Kidney capillary endothelial cell (primary cell): ENCODE results near the gene ARL6IP4.

Experiments
- DNase-seq: peaks from one replicate; pipeline ENCODE4 v3.0.0-alpha.2; 2018; ENCODE audit warnings: low spot score

The ARL6IP4 gene

DNA sequence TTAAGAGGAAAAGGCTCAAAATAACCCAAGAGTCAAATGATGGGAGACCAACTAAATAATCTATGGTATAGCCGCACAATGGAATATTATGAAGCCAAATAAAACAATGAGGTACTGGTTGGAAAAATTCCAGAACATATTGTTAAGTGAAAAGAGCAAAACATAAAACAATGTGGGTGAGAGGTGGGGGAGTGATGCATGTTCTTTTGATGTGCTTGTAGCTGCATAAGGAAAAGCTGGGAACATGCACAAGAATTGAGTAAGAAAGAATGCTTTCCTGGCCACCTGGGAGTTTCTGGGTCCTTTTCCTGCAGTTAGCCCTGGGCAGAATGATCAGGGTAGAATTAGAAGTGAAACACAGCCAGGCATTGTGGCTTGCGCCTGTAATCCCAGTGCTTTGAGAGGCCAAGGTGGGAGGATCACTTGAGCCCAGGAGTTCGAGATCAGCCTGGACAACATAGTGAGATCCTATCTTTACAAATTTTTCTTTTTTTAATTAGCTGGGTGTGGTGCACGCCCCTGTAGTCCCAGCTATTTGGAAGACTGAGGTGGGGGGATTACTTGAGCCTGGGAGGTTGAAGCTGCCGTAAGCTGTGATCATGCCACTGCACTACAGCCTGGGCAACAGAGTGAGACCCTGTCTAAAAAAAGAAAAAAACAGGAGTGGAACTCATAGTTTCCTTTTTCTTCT, 22.1 kb upstream of the ARL6IP4 start:
- no peak for DNase-seq

DNA sequence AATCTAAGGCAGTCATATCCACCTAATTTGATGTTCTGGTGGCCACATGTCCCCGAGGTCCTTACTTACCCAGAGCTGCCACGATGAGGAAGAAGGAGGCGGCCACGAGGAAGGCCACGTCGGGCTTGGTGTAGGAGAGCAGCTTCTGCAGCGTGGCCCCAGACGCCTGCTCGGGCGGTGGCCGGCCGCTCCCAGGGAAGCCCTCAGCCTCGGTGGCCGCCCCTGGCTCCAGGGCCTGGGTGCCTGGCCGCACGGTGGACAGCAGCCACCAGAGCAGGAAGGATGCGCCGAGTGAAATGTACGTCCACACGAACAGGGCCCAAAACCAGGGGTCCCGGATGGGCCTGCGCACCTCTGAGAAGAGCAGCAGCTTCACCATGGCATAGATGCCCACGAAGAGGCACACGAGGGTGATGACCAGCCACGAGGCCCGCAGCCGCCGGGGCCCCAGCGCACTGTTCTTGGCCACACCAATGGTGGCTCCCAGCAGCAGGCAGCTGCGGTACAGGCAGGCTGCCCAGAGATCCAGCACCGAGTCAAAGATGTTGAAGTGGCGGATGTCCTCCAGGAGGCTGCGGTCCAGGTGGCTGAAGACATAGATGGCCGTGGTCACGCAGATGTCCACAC, 20.8 kb upstream of the ARL6IP4 start:
- DNase-seq = no peak

DNA sequence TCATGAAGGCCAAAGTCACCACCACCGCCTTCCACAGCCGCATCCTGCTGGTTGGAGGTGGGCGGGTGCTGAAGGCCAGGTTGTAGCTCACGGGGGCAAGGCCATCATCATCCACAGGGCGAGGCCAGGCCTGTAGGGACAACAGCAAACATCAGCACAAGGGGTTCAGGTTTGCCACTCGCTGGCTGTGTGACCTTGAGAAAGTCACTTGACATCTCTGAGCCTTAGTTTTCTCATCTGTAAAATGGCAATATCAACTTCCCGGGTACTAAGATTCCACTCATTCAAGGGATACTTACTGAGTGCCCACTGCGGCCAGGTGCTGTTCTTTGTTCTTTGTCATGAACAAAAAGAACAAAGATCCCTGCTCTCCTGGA, 20.3 kb upstream of the ARL6IP4 start:
- DNase-seq = no peak

DNA sequence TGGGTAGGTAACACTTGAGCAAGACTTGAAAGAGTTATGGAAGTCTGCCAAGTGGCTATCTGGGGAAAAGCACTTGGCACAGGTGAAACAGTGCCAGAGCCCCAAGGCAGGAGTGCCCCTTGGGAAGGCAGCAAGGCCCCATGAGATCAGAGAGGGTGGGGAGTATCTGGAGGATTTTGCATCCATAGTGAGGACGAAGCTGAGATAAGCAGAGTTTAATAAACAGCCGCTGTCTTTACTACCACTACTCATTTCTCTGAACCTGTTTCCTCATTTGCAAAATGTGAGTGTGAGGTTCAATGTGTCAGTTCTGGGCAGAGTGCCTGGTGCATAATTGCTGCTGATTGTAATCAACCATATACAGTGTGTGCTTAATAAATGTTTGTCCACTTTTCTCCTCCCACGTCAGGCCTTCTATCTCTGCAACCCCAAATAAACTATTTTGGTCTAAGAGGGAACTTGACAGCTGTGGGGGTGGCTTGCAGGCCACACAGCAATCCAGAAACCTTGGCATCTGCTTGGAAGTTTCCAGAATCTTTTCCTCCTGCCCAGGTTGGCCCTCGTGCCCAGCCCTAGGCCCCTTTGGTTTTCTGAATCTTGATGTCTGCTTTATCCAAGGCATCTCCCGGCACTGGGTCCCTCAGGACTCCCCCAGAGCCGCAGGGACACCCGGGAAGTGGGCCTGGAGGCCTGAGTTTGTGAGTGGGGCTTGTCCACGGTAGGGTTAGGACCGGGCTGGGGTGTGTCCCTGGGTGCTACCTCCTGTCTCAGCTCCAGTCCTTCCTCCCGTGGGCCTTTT, 18.8 kb upstream of the ARL6IP4 start:
- DNase-seq = no peak

DNA sequence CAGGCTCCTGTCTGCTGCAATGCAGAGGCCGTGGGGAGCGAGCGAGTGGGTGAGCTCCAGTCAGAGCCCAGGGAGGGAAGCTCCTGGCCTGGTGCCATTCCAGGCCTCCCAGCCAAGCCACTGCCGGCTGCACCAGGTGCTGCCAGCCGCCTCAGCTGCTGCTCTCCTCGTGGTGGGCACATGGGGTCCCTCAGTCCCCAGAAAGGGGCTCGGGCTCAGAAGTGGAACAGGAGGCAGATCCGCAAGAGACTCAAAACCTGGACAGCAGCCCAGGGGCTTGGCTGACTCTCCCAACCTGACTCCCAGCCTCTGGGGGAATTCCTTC, 16.6 kb upstream of the ARL6IP4 start:
- no peak for DNase-seq

DNA sequence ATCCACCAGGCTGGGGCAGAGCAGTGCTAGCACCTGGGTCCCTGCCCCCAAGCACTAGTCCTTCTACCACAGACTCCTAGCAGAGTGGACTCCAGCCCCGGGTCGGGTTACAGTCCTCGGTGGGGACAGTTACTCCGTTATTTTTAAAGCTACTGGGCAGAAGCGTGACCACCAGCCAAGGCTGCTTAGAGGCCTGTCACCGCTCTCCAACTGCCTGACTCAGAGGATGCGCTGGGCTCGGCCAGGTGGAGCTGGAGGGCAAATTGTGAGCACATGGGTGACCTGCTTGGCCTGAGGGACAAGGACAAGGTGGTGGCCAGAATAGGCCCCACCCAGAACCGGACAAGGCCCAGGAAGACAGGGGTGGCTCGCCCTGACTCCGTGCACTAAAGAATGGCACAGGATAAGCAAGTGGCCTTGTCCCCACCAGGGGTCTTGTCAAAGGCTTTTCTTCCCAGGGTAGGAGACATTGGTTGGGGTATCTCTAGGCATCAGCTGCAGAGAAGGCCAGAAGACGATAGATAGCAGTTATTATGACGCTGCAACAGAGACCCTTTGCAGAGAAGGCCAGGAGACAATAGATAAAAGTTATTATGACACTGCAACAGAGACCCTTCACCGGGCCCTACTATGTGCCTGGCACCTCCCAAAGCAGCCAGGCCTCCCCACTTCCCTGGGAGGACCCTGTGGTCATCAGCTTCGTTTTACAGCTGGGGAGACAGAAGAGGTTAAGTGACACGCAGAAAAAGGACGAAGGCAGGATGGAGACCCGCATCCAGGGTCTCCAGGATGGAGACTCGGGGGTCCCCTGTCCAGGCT, 15.8 kb upstream of the ARL6IP4 start:
- no peak for DNase-seq

DNA sequence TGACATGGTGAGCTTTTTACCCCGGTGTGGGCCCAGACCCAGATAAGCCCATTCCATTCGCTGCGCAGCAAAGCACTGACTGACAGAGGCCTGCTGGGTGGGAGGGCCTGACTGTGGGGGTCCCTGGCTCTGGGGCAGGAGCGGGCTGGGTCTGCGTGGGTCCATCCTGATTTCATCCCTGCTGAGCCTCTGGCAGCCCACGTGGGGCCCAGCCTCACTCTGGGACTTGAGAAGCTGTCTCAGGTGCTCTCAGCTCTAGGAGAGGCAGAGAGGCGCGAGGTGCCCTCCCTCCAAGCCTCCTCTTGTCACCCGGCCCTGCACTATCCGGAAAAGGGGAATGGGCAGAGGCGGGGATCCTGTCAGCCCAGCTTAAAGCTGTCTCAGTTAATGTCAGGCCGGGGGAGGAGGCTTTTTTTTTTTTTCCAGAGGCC, 15.1 kb upstream of the ARL6IP4 start:
- DNase-seq = no peak

DNA sequence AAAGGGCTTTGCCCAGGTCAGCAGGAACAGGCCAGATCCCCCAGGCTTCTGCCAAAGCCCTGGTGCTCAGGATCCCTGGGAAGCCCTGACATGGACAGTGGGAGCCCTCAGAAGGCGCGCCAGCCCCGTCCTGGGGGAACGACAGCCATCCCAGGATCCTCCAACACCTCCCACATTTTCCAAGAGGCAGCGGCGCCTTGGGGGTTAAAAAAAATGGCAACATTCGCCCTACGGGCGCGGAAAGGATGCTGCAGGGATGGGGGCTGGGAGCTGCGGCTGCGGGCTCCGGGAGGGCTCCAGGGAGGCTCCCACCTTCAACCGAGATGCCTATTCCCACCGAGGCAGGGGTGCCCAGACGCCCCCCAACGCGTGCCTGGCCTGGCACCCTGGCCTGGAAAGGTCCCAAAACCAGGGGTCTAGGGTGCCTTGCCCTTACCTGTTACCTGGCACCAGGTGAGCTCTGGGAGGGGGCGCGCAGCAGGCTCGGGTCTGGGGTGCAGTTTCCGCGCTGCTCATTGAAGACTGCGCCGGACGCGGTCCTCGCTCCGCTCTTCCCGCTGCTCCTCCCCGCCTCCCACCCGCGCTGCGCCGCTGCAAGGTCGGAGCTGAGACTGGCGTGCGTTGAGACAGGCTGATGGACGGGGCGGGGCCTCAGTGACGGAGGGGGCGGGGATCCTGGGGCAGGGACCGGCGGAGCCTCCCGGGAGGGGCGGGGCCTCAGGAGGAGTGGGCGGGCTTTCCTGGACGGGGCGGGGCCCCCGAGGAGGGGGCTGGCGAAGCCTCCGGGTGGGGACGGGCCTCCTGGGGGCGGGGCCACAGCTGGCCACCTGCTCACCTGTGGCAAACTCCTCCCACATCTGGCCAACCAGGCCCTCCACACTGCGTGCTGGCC, 14.4 kb upstream of the ARL6IP4 start, which contains the start of gene ABCB9:
Gene ABCB9, minus strand, starts transcription at position 613 of the 892 bp plus-strand sequence. CDS start 6,228 bp downstream, outside the sequence.
- DNase-seq = peak; percentile 86

DNA sequence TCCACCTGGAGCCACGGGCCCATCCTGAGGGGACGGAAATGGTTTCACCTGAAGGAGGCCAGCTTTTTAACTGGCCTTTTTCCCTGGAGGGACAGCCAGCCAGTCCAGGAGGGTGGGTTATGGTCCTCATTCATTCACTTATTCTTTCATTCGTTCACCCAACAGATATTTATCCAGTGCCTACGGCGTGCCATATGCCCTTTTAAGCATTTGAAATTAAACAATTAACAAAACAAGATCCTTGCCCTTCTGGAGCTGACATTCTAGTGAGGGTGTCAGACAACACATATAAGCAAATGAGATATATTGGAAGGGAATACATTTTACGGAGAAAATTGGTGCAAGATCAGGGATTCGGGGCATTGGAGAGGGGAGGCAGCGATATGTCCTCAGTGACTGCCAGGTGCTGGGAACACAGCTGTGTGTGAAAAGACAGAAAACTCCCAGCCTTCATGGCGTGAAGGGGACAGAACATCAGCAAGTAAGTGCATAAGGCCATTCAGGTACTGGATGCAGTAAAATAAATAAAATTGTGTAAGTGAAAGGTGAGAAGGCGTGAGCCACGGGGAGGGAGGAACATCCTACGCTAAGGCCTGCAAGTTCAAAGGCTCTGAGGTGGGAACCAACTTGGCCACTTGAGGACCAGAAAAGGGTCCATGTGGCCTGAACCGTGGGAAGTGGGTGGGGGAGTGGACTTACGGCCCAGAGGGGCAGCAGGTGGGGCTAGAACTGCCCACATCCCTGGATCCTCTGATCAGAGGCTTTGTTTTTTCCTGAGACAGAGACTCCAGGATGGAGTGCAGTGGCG, 13.5 kb upstream of the ARL6IP4 start:
- no peak for DNase-seq

DNA sequence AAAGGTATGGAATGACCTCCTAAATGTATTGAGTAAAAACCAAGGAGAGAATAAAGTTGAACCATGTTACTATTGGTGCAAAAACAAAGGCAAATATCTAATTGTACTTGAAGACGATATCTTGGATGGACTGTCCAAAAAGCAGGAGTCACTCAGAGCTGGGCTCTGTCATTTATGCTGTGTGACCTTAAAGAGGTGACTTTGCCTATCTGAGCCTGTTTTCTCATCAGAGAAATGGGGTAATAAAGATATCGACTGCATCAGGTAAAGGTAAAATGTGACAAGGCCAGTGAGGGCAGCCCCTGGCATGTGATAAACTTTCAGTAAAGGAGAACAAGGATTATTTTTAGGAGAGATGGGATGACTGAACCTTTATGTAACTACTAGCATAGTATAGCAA, 12.4 kb upstream of the ARL6IP4 start:
- no peak for DNase-seq

DNA sequence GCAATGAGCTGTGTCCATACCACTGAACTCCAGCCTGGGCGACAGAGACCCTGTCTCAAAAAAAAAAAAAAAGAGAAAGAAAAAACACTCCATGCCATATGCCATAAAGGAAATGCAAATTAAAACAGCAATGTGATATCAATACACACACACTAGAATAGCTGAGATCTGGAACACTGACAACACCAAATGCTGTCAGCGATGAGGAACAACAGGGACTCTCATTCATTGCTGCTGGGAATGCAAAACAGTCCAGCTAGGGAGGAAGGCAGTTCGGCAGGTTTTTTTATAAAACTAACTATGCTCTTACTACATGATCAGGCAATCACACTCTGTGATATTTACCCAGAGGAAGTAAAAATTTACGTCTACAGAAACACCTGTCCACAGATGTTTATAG, 10.8 kb upstream of the ARL6IP4 start:
- no peak for DNase-seq

DNA sequence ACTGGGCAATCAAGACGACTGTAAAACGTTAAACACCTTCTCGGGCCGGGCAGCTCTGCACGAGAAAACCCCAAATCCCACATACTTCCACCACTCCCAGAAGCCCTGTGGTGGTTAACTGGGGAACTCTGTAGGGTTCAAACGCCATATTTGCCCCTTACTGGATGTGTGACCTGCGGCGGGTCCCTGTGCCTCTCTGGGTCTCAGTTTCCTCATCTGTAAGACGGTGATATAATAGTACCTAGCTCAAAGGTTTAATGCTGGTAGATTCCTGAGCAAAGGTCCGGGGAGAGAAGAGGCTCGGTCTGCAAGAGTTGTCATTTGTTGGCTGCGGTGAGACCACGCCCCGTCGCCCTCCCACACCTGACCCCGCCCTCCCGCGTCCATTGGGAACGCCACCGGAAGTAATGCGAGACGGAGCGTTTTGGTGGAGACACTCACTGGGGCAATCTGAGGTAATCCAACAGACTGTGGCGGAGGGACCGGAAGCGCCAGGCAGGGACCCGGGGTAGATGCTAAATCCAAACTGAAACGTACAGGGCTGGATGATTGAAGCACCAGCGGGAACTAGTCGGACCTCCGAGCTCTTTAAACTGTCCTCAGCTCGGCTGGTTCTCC, 6.1 kb upstream of the ARL6IP4 start:
- peak; percentile 94 for DNase-seq

DNA sequence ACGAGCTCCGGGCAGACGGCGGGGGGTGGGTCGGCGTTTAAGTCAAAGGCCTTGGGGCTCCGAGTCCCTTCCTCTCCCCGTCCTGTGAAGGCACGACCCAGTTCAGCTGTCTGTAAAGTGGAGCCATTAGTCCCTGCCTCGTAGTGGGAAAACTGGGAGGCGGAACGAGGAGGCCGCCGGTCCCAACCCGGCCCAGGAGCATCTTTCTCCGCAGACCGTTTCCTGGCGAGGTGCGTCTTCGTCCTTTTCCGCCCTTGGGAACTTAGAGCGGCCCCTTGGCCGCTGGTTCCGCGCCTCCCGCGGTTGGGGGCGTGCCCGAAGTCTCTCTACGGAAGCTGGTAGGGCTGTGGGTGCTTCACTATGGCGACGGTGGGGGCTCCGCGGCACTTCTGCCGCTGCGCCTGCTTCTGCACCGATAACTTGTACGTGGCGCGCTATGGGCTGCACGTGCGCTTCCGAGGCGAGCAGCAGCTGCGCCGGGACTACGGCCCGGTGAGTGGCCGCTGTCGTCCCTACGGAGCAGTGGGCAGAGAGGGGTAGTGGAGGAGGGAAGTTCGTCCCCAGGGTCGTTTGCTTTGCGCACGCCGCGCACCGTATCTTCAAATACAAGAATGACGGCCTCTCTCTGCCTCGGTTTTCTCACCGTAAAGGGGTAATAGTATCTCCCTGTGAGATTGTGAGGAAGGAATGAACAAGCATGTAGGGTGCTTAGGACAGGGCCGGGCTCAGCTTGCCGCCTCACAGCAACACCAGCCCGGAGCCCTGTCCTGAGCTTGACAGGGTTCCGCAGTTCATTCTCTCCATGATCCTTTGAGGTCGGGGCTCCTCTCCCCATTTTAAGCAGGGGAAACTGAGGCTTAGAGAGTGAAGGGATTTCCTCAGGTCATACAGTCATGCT, 5.3 kb upstream of the ARL6IP4 start, which contains the start of gene OGFOD2:
Gene OGFOD2, plus strand, starts transcription at position 353 of the 898 bp plus-strand sequence. Its CDS starts 8 bp downstream, at position 361.
- DNase-seq = peak; percentile 90

DNA sequence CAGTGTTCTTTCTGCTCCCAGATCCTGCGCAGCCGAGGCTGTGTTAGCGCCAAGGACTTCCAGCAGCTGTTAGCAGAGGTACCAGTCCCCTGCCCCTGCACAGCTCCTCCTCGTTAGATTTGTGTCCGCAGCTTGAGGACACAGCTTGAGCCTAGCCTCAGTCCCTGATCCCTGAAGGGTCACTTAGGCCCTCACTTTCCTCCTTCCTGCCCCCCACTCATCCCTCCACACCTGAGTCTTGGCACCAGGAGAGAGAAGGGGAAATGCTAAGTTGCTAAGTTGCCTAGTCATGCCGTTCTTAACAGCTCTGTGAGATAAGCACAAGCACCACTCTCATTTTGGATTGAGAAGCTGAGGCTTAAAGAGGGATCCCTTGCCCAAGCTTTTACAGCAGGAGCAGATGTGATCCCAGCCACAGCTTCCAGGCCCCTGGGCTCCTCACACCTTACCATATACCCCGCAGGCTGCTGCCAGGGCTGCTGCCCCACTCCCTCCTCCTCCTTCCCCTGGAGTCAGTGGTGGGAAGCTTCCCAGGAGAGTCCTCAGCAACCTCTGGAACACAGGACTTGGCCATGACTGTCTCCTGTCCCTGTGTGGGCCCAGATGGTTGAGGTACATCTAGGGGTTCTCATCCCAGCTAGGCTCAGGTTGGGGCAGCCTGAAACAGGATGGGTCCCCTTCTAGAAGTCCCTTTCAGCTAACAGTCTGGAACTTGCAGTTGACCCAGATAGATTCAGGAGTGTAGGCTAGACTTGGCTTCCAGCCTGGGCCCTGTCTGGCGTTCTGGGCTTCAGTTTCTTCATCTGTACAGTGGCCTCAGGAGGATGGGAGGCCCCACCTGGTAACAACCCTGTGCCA, 4.5 kb upstream of the ARL6IP4 start:
- DNase-seq = no peak

DNA sequence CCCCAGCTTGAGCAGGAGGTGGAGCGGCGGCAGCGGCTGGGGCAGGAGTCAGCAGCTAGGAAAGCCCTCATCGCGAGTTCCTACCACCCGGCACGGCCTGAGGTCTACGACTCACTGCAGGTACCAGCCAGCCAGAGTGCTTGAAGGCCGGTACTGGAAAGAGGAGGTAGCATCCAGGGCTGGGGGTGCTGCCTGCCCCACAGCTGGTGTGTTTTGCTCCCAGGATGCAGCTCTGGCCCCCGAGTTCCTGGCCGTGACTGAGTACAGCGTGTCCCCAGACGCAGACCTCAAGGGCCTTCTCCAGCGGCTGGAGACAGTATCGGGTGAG, 3.9 kb upstream of the ARL6IP4 start:
- no peak for DNase-seq

DNA sequence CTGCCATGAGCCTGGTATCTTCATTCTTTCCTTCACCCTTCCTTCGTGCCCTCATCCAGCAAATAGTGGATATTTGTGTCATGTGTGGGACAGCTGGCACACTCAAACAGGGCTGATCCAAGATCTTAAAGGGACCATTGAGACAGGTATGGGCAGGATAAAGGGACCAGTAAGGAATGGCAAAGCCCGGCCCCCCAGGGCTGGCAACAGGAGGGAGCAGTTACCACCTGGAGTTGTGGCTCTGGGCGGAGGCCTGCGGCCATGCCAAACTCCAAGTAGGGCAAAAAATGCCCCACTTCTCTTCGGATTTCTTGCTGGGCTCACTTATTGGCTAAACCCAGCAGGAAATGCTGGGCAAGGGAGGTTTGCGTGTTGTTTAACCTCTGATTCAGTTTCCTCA, 3.3 kb upstream of the ARL6IP4 start:
- no peak for DNase-seq

DNA sequence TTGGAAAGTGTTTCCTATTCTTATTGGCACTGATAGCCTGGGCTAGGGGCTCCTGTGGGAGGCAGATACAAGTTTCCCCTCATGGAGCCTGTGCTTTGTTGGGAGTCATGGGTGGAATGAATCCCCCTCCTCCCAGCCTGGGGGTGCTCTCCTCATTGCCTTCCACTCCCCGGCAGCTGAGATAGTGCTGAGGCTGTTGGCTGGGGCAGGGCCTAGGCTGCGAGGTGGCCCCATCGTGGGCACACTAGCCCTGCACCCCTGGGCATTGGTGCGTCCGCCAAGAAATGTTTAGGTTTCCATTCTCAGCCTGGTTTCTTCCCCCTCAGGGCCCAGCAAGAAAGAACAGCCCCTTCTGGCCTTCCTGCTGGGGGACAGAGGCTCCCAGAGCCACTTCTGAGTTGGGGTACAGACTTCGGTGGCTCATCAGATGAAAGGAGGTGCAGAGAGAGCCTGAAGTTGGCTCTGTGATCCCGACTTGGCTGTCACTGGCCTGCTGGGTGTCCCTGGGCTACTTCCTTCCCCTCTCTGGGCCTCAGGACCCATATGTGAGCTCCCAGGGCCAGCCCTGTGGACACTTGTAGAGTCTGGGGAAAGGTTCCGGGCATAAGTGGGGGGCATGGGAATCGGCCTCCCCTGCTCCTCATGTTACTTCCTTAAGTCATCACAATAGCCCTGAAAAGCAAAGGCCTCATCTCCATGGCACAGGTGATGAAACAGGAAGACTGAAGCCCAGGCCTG, 2.7 kb upstream of the ARL6IP4 start:
- DNase-seq = no peak
